Breast epithelium (tissue), 3 donors: ENCODE results near the gene MGAT5.

Source experiments
- POLR2AphosphoS5 ChIP-seq, 3 donors: sonication (generic); formaldehyde crosslinking; IDR thresholded peaks; one replicate each; pipeline ENCODE4 v1.6.1; 2017; ENCODE audit warnings: antibody characterized with exemption in 3 of 3
- TF ChIP-seq, protein P1 (sequence below), 3 donors: fragments of 450-650 bp; IDR thresholded peaks; one replicate each; pipeline ENCODE4 v1.5.1; 2016 to 2017; ENCODE audit warnings: antibody characterized with exemption in 3 of 3, mild to moderate bottlenecking in 3 of 3, moderate library complexity in 3 of 3

DNA sequence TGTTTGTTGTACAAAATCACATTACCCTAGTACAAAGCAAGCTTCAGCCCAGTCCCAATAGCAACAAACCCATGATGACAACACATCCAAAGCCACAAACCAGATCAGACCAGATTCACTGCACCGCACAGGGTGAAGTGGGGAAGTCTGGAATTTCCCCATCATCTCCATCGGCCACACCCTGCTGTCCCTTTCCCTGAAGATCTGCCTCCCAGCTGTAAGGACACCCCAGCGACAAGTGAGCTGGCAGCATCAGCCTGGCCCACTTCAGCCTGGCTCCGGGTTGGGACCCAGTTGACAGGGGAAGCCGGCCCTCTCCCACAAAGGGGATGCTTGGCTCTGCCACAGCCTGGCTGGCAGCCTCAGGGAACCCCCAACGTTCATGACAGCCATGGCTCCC, 207.6 kb downstream of the MGAT5 start:
- no peak for TF ChIP-seq POLR2AphosphoS5 (IDR thresholded peaks at IDR 0.05)
- TF ChIP-seq, protein P1, sequence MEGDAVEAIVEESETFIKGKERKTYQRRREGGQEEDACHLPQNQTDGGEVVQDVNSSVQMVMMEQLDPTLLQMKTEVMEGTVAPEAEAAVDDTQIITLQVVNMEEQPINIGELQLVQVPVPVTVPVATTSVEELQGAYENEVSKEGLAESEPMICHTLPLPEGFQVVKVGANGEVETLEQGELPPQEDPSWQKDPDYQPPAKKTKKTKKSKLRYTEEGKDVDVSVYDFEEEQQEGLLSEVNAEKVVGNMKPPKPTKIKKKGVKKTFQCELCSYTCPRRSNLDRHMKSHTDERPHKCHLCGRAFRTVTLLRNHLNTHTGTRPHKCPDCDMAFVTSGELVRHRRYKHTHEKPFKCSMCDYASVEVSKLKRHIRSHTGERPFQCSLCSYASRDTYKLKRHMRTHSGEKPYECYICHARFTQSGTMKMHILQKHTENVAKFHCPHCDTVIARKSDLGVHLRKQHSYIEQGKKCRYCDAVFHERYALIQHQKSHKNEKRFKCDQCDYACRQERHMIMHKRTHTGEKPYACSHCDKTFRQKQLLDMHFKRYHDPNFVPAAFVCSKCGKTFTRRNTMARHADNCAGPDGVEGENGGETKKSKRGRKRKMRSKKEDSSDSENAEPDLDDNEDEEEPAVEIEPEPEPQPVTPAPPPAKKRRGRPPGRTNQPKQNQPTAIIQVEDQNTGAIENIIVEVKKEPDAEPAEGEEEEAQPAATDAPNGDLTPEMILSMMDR (IDR thresholded peaks at IDR 0.05): no peak
